ENCODE data around the gene COMMD1.

- TF ChIP-seq CTCF (IDR thresholded peaks at IDR 0.05; ENCODE audit: low read depth, low read length, poor library complexity, severe bottlenecking) = no peak
- TF ChIP-seq EZH2phosphoT487 (IDR thresholded peaks at IDR 0.05; ENCODE audit: borderline replicate concordance, low read length) = no peak
Measured at GRCh38 chr2:62032096-62032495, 126.6 kb downstream of the COMMD1 start.

Measured in DOHH2 (cell line).